Adipocyte (in vitro differentiated cells): Measurements from ENCODE around the gene PLEKHG4.

ENCODE experiments used
- DNase-seq: peaks from one replicate; pipeline ENCODE4 v3.0.0-alpha.2; 2015; ENCODE audit warnings: low read depth
- H3K27me3 ChIP-seq: replicated peaks from 2 replicates; pipeline ENCODE4 v1.7.0; 2013; ENCODE audit warnings: mild to moderate bottlenecking, low read length, moderate library complexity; ENCODE audit not compliant: control insufficient read depth, insufficient read depth
- H3K36me3 ChIP-seq: 2 replicates; pipeline ENCODE4 v1.7.0; 2013; ENCODE audit warnings: low read length, mild to moderate bottlenecking, moderate library complexity; ENCODE audit not compliant: control insufficient read depth, insufficient read depth, severe bottlenecking
- H3K4me1 ChIP-seq: 2 replicates; pipeline ENCODE4 v1.7.0; 2013; ENCODE audit warnings: mild to moderate bottlenecking, low read length, moderate library complexity; ENCODE audit not compliant: control insufficient read depth, insufficient read depth
- H3K4me3 ChIP-seq: 2 replicates; pipeline ENCODE4 v1.7.0; 2013; ENCODE audit warnings: mild to moderate bottlenecking, low read length, moderate library complexity
- H3K9ac ChIP-seq: 2 replicates; pipeline ENCODE4 v1.7.0; 2013; ENCODE audit warnings: mild to moderate bottlenecking, low read length, moderate library complexity
- H3K9me3 ChIP-seq: 2 replicates; pipeline ENCODE4 v1.7.0; 2013; ENCODE audit warnings: mild to moderate bottlenecking, low read length, moderate library complexity; ENCODE audit not compliant: control insufficient read depth

Gene PLEKHG4

DNA sequence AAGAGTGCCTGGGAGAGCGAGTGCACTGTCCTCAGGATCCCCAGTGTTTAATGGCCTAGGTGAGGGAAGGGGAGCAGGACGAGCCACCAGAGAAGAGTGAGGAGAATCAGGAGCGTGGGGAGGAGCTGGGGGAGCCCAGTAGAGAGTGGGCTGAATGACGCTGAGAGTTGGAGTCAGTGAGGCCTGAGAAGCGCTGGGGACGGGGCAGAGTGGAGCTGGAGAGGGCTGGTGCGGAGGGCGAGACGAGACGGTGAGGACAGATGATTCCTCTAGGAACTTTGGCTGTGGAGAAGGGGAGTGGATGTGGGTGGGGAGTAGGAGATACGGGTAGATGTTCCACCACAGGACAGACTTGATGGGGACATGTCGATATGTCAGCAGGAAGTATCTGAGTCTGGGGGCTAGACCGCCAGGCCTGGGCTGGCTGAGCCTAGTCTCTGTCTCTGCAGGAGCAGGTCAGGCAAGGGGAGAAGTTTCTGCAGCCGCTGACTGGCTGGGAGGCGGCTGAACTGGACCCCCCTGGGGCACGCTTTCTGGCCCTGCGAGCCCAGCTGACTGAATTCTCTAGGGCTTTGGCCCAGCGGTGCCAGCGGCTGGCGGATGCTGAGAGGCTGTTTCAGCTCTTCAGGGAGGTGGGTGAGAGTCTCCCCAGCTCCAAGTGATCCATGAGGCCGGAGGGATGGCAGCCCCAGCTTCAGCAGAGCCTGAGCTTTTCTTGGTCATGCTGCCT lies 4.7 kb downstream of the PLEKHG4 start:
- Histone ChIP-seq H3K4me3 (no peak overlapping the region), H3K9me3 (no peaks in the 10 kb centered on the region), H3K4me1 (peaks cover 5% of the 10 kb centered on the region), H3K27me3 (no peaks in the 10 kb centered on the region), H3K36me3 (peaks cover 19% of the 10 kb centered on the region), H3K9ac (no peak overlapping the region)
- no peak for DNase-seq

DNA sequence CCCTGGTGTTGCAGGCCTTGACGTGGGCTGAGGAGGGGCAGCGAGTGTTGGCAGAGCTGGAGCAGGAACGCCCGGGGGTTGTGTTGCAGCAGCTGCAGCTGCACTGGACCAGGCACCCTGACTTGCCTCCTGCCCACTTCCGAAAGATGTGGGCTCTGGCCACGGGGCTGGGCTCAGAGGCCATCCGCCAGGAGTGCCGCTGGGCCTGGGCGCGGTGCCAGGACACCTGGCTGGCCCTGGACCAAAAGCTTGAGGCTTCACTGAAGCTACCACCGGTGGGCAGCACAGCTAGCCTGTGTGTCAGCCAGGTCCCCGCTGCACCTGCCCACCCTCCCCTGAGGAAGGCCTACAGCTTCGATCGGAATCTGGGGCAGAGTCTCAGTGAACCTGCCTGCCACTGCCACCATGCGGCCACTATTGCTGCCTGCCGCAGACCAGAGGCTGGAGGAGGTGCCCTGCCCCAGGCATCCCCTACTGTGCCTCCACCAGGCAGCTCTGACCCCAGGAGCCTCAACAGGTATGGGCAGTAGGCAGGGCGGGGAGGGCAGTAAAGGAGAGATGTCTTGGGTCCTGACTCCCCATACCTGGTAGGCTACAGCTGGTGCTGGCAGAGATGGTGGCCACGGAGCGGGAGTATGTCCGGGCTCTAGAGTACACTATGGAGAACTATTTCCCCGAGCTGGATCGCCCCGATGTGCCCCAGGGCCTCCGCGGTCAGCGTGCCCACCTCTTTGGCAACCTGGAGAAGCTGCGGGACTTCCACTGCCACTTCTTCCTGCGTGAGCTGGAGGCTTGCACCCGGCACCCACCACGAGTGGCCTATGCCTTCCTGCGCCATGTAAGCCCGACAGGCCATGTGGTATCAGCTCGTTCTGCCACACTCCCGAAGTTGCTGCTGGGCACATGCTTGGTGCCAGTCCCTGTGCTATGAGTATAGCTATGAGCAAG lies 5.6 kb downstream of the PLEKHG4 start:
- peak; percentile 48 for DNase-seq
- no peaks in the 10 kb centered on the region for H3K9me3 ChIP-seq
- H3K27me3 ChIP-seq: no peaks in the 10 kb centered on the region
- H3K36me3 ChIP-seq: peaks cover 19% of the 10 kb centered on the region
- H3K4me1 ChIP-seq: peaks cover 2% of the 10 kb centered on the region
- H3K4me3 ChIP-seq: no peak overlapping the region
- H3K9ac ChIP-seq: no peak overlapping the region

DNA sequence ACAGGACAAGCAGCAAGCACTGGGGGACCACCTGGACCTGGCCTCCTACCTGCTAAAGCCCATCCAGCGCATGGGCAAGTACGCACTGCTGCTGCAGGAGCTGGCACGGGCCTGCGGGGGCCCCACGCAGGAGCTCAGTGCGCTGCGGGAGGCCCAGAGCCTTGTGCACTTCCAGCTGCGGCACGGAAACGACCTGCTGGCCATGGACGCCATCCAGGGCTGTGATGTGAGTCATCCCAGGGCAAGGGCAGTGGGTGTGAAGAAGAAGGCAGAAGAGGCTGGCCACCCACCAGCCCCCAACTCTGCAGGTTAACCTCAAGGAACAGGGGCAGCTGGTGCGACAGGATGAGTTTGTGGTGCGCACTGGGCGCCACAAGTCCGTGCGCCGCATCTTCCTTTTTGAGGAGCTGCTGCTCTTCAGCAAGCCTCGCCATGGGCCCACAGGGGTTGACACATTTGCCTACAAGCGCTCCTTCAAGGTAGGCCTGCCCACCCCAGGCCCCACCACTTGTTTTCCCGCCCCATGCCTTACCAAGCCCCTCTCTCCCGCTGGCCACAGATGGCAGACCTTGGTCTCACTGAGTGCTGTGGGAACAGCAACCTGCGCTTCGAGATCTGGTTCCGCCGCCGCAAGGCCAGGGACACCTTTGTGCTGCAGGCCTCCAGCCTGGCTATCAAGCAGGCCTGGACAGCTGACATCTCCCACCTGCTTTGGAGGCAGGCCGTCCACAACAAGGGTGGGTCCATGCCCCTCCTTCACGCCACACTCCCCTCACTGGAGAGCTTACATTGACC lies 7.3 kb downstream of the PLEKHG4 start:
- DNase-seq: no peak
- Histone ChIP-seq H3K9ac (no peak overlapping the region), H3K36me3 (peaks cover 19% of the 10 kb centered on the region), H3K27me3 (no peaks in the 10 kb centered on the region), H3K4me1 (no peaks in the 10 kb centered on the region), H3K4me3 (no peak overlapping the region), H3K9me3 (no peaks in the 10 kb centered on the region)

DNA sequence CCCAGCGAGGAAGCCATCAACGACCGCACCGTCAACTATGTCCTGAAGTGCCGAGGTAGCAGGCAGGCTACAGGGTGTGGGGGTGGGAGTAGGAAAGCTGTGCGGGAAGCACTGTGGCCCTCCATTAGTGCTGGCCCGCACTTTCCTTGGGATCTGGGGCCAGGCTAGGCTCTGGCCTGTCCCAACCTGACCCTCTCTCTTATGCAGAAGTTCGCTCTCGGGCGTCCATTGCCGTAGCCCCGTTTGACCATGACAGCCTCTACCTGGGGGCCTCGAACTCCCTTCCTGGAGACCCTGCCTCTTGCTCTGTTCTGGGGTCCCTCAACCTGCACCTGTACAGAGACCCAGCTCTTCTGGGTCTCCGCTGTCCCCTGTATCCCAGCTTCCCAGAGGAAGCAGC lies 8.6 kb downstream of the PLEKHG4 start:
- Histone ChIP-seq H3K4me3 (no peak overlapping the region), H3K4me1 (no peaks in the 10 kb centered on the region), H3K9me3 (no peaks in the 10 kb centered on the region), H3K9ac (no peak overlapping the region), H3K36me3 (peaks cover 12% of the 10 kb centered on the region), H3K27me3 (no peaks in the 10 kb centered on the region)
- DNase-seq: no peak

DNA sequence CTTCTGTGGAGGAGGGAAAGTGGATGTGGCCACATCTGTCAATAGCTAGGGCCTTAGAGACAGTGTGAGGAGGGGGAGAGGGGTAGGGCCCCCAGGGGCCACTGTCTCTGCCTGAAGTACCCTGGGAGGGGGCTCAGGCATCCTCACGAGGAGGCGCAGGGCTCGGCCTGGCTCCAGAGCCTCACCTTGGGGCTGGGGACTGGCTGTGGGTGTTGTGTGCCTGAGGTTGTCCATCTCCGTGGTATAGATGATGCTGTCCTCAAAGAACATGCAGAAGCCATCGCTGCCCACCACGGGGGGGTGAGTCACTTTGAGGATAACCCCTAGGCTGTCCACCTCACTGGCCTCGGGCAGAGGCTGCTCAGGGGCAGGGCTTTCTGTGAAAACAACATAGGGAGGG lies 12.1 kb downstream of the PLEKHG4 start:
- Histone ChIP-seq H3K27me3 (no peaks in the 10 kb centered on the region), H3K9me3 (no peaks in the 10 kb centered on the region), H3K4me1 (peaks cover 11% of the 10 kb centered on the region), H3K9ac (no peak overlapping the region), H3K36me3 (peaks cover 8% of the 10 kb centered on the region), H3K4me3 (no peak overlapping the region)
- DNase-seq: no peak

DNA sequence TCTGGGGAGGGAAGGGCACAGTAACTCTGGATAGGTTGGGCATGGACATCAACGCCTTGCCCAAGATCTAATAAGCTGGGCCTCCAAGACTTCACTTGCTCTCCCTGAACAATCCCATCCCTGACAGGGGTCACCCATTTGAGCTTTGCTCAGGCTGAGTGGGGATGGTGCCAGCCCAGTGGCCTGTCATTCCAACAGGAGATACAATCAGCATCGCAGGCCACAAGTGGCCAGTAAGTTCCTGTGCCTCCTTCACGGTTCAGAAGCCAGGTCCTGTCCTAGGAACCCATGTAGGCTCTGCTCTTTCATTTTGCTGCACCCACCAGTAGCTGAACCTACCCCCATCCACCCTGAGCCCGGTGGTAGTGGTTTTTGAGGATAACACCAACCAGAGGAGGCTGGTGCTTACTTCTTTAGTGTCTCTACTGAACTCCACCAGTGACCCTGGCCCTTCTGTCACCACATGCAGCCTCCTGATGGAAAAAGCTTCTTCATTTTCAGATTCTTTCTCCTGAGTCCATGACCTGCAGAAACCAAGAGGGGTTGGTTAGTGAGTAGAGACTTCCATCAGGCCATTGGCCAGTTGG lies 14.9 kb downstream of the PLEKHG4 start:
- Histone ChIP-seq H3K9me3 (no peaks in the 10 kb centered on the region), H3K27me3 (no peaks in the 10 kb centered on the region), H3K4me1 (peaks cover 16% of the 10 kb centered on the region), H3K9ac (no peak overlapping the region), H3K36me3 (no peaks in the 10 kb centered on the region), H3K4me3 (no peak overlapping the region)
- no peak for DNase-seq

DNA sequence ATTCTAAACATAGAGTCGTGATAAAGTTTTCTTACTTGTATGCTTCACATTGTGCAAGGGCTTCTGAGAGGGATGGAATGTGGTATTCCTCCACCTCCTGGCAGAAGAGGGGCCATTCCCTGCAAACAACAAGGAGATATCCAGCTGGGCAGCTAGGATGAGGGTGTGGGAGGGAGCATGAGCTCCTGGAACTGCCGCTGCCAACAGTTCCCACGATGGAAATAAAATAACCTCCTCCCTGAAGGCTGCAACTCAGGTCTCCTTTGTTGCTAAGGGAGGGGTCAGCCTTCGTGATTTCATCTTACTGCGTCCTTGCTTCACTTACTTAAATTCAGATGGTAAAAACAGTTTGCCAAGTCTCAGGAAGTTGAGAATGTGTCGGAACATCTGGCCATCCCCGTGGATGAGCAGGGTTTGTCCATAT lies 15.6 kb downstream of the PLEKHG4 start:
- Histone ChIP-seq H3K36me3 (no peaks in the 10 kb centered on the region), H3K9ac (no peak overlapping the region), H3K4me3 (peak overlapping the region; percentile 5), H3K4me1 (peaks cover 16% of the 10 kb centered on the region), H3K9me3 (no peaks in the 10 kb centered on the region), H3K27me3 (no peaks in the 10 kb centered on the region)
- peak; percentile 42 for DNase-seq

DNA sequence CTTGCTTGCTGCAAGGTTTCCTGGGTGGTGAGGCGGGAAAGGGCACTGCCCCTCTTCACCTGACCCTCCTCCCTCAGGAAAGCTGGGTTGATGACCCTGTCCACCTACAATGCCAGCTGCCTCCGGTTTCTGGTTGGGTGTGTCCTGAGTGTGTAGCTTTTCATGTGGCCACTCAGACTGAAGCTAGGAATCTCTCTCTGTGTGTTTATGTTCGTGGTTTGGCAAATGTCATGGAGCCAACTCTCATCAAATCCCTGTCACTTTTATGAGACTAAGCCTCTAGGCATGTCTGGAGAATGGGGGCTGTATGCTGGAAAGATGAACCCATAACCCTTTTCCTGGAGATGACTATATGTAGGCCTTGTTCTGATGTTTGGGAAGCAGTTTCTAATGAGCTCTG lies 17.1 kb downstream of the PLEKHG4 start:
- Histone ChIP-seq H3K4me1 (peaks cover 20% of the 10 kb centered on the region), H3K27me3 (no peaks in the 10 kb centered on the region), H3K4me3 (no peak overlapping the region), H3K9ac (no peak overlapping the region), H3K9me3 (no peaks in the 10 kb centered on the region), H3K36me3 (no peaks in the 10 kb centered on the region)
- DNase-seq: peak; percentile 53

DNA sequence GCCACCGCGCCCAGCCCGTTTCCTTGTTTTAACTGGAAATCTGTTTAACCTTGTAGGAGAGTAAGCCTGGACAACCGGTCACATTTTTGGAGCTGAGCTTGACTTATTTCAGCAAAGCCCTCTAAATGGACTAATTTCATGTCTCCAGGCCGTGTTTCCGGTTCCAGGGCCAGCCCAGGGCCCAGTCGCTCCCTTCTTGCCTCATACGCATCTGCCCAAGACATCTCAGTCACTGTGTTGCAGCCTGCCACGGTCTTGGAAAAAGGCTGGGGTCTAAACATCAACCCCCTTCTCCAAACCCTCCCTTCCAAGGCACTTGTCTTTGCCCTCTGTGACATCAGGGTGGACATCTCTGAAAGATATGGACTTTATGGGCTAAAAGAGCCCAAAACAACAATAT lies 18.9 kb downstream of the PLEKHG4 start:
- Histone ChIP-seq H3K4me3 (no peak overlapping the region), H3K36me3 (no peaks in the 10 kb centered on the region), H3K9me3 (no peaks in the 10 kb centered on the region), H3K4me1 (peaks cover 22% of the 10 kb centered on the region), H3K9ac (no peak overlapping the region), H3K27me3 (no peaks in the 10 kb centered on the region)
- DNase-seq: no peak

DNA sequence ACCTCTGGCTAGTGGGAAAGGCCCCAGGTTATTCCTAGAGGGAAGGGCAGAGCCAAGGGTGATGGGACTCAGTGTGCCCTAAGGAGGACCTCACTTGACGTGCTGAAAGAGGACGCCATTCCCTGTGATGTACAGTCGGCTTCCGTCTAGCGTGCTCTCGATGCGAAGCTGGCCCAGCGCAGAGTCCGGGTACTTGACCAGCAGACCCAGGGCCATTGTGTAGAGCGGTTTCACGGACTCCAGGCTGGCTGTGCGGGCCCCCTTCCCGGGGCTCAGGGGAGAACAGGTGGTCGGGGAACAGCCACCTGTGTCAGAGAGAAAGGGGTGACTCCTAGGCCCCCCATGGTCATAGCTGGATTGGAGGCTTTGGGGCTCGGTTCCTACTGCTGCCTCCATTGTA lies 19.9 kb downstream of the PLEKHG4 start:
- no peak overlapping the region for H3K4me3 ChIP-seq
- H3K36me3 ChIP-seq: no peaks in the 10 kb centered on the region
- DNase-seq: no peak
- no peaks in the 10 kb centered on the region for H3K27me3 ChIP-seq
- H3K9me3 ChIP-seq: no peaks in the 10 kb centered on the region
- H3K9ac ChIP-seq: no peak overlapping the region
- H3K4me1 ChIP-seq: peaks cover 27% of the 10 kb centered on the region
